ENCODE results near the gene TNIP2.

- TF ChIP-seq, protein P1, sequence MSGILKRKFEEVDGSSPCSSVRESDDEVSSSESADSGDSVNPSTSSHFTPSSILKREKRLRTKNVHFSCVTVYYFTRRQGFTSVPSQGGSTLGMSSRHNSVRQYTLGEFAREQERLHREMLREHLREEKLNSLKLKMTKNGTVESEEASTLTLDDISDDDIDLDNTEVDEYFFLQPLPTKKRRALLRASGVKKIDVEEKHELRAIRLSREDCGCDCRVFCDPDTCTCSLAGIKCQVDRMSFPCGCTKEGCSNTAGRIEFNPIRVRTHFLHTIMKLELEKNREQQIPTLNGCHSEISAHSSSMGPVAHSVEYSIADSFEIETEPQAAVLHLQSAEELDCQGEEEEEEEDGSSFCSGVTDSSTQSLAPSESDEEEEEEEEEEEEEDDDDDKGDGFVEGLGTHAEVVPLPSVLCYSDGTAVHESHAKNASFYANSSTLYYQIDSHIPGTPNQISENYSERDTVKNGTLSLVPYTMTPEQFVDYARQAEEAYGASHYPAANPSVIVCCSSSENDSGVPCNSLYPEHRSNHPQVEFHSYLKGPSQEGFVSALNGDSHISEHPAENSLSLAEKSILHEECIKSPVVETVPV (CRISPR knock-in tag; IDR thresholded peaks at IDR 0.05), result no peak
- TF ChIP-seq RARB (CRISPR knock-in tag; IDR thresholded peaks at IDR 0.05) (no peak), TCF4 (CRISPR knock-in tag; IDR thresholded peaks at IDR 0.05; ENCODE audit: borderline replicate concordance) (no peak), PPARA (CRISPR knock-in tag; IDR thresholded peaks at IDR 0.05; ENCODE audit: borderline replicate concordance) (no peak), ARNTL (CRISPR knock-in tag; IDR thresholded peaks at IDR 0.05; ENCODE audit: borderline replicate concordance, low read depth) (no peak), ZC3H10 (CRISPR knock-in tag; IDR thresholded peaks at IDR 0.05) (no peak), OSR1 (CRISPR knock-in tag; IDR thresholded peaks at IDR 0.05) (no peak), ZFP3 (CRISPR knock-in tag; IDR thresholded peaks at IDR 0.05) (no peak), ZNF565 (CRISPR knock-in tag; conservative IDR thresholded peaks at IDR 0.05; ENCODE audit: low read depth) (no peak), BACH2 (CRISPR knock-in tag; IDR thresholded peaks at IDR 0.05; ENCODE audit: borderline replicate concordance) (no peak), CSDC2 (CRISPR knock-in tag; IDR thresholded peaks at IDR 0.05) (no peak)
- TF ChIP-seq, protein P2, sequence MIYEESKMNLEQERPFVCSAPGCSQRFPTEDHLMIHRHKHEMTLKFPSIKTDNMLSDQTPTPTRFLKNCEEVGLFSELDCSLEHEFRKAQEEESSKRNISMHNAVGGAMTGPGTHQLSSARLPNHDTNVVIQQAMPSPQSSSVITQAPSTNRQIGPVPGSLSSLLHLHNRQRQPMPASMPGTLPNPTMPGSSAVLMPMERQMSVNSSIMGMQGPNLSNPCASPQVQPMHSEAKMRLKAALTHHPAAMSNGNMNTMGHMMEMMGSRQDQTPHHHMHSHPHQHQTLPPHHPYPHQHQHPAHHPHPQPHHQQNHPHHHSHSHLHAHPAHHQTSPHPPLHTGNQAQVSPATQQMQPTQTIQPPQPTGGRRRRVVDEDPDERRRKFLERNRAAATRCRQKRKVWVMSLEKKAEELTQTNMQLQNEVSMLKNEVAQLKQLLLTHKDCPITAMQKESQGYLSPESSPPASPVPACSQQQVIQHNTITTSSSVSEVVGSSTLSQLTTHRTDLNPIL (CRISPR knock-in tag; IDR thresholded peaks at IDR 0.05; ENCODE audit: low read depth), result no peak
Observed at GRCh38 chr4:2732526-2732925, 23.6 kb downstream of the TNIP2 start.

Measured in SK-N-SH treated with all-trans-retinoic acid at 6 μM for 48 hours (cell line).